ENCODE measurements around the gene GSTO2.

DNA sequence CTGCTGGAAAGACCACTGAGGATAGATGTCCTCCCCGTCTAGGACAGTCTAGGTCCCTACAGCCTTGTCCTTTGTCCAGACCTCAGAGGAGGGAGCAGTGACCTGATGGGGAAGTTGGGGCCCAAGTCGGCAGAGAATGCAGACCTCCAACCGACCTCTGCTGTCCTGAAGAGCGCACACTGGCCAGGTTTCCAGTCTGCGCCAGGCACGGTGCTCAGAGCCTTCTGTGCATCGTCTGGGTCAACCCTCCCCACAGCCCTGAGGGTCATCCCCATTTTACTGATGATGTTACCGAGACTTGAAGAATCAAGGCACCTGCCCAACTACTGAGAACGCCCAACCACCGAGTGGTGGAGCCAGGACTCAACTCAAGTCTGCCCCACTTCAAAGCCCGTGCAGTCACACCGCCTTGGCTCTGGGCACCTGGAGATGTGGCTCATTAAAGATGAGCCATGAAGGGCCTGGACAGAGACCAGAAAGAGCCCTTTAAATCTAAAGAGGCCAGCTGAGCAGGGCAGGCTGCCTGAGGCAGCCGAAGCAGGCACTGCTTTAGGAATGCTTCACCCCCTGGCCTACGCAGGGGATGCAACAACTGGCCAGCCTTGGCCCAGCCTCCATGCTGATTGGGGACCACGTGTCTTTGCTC is 64.9 kb downstream of the GSTO2 start:
- TF ChIP-seq POLR2A (IDR thresholded peaks at IDR 0.05), result no peak
- TF ChIP-seq, protein P1, sequence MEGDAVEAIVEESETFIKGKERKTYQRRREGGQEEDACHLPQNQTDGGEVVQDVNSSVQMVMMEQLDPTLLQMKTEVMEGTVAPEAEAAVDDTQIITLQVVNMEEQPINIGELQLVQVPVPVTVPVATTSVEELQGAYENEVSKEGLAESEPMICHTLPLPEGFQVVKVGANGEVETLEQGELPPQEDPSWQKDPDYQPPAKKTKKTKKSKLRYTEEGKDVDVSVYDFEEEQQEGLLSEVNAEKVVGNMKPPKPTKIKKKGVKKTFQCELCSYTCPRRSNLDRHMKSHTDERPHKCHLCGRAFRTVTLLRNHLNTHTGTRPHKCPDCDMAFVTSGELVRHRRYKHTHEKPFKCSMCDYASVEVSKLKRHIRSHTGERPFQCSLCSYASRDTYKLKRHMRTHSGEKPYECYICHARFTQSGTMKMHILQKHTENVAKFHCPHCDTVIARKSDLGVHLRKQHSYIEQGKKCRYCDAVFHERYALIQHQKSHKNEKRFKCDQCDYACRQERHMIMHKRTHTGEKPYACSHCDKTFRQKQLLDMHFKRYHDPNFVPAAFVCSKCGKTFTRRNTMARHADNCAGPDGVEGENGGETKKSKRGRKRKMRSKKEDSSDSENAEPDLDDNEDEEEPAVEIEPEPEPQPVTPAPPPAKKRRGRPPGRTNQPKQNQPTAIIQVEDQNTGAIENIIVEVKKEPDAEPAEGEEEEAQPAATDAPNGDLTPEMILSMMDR (IDR thresholded peaks at IDR 0.05), result no peak
- TF ChIP-seq EP300 (IDR thresholded peaks at IDR 0.05), result no peak
